ENCODE data around the gene ZFTA. TPM values are rescaled to one million over a fixed set of nuclear protein-coding genes. Genes with fewer than 3 reads are reported as not detected.
"Not testable (repeated sequence)": the region's sequence is repeated elsewhere in the genome, so short reads cannot be mapped to it uniquely, and the experiment has no call there.

Gene ZFTA
- polyA plus RNA-seq, 3 donors, result 42.8 to 50.5 (median 45.3) TPM

GRCh38 chr11:63791495-63792167 lies 23.1 kb upstream of the ZFTA start:
- no peak for DNase-seq (ENCODE audit: extremely low read depth in 1 of 11, low read depth in 9 of 11, low spot score in 4 of 11)

- no peak for DNase-seq (ENCODE audit: extremely low read depth in 1 of 11, low read depth in 9 of 11, low spot score in 4 of 11)
Measured at GRCh38 chr11:63785823-63786222, 17.2 kb upstream of the ZFTA start.

DNA sequence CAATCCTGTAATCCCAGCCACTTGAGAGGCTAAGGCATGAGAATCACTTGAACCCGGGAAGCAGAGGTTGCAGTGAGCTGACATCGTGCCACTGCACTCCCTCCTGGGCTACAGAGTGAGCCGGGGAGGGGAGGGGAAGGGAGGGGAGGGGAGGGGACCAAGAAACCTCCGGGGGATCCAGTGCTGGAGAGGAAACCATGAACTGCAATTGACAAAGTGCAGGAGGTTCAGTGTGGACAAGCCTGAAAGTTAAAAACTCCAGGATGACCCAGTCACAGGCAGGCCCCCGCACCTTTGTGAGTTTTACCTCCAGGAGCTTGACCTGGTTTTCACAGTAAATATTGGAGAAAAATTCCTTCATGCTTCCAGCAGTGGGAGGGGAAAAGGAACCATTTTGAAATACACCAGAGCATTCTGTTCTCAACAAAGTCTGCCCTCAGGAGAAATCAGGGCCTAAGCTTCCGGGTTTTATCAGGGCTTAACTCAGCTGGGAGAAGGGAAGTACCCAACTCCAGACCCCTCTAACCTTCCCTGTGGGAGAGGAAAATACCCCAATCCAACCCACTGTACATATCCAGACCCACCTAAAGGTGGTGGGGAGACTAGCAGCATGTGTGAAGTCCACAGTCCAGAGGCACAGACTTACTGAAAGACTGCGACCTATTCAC lies 15.5 kb upstream of the ZFTA start:
- DNase-seq (ENCODE audit: extremely low read depth in 1 of 11, low read depth in 9 of 11, low spot score in 4 of 11), result no peak

- no peak for DNase-seq (ENCODE audit: extremely low read depth in 1 of 11, low read depth in 9 of 11, low spot score in 4 of 11)
Measured at GRCh38 chr11:63782749-63783148, 14.2 kb upstream of the ZFTA start.

DNA sequence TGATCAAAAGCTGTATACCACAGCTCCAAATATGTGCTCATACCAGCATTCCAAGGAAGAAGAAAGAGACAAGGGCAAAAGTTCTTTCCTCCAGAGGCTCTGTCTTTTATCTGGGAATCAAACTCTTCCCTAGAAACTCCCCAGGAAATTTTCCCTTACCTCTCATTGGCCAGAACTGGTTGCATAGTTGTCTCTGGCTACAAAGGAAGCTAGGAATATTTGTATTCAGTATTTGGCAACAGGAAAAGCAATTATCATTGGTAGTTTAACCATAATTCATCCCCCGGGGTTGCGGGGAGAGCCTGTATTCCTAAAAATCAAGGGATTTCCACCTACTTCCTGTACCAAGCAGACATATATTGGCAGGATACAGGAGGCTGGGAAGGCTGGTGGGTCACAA lies 10.5 kb upstream of the ZFTA start:
- no peak for DNase-seq (ENCODE audit: extremely low read depth in 1 of 11, low read depth in 9 of 11, low spot score in 4 of 11)

DNA sequence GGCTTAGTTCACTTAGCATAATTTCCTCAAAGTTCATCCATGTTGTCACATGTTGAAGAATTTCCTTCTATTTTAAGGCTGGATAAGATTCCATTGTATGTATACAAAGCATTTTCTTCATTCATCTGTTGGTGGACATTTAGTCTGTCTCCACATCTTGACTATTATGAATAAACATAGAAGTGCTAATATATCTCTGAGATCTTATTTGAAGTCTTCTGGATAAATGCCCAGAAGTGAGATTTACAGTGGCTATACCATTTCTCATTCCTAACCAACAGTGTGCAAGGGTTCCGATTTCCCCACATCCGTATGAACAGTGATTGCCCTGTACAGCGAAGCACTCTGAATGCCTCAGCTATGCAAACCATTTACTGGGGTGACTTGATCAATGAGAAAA lies 6.6 kb upstream of the ZFTA start:
- no peak for DNase-seq (ENCODE audit: extremely low read depth in 1 of 11, low read depth in 9 of 11, low spot score in 4 of 11)

DNA sequence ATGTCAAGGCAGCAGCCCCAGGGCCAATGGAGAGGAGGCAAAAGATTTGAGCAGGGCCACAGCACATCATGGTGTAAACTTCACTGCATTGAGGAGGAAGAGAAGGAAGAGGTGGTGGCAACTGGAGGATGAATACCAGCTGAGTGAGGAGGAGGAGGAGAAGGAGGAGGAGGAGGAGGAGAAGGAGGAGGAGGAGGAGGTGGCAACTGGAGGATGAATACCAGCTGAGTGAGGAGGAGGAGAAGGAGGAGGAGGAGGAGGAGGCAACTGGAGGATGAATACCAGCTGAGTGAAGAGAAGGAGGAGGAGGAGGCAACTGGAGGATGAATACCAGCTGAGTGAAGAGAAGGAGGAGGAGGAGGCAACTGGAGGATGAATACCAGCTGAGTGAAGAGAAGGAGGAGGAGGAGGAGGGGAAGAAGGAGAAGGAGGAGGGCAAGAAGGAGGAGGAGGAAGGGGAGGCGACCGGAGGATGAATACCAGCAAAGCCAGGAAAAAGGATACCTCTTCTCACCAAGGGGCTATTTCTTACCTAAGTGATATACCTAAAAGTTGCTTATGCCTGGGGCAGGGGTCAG lies 3.3 kb upstream of the ZFTA start:
- not testable (repeated sequence) for DNase-seq (ENCODE audit: extremely low read depth in 1 of 11, low read depth in 9 of 11, low spot score in 4 of 11)

- DNase-seq (ENCODE audit: extremely low read depth in 1 of 11, low read depth in 9 of 11, low spot score in 4 of 11), result no peak
Measured at GRCh38 chr11:63770763-63771162, 2.2 kb upstream of the ZFTA start.

- no peak for DNase-seq (ENCODE audit: extremely low read depth in 1 of 11, low read depth in 9 of 11, low spot score in 4 of 11)
Measured at GRCh38 chr11:63769714-63770455, 1.3 kb upstream of the ZFTA start.

DNA sequence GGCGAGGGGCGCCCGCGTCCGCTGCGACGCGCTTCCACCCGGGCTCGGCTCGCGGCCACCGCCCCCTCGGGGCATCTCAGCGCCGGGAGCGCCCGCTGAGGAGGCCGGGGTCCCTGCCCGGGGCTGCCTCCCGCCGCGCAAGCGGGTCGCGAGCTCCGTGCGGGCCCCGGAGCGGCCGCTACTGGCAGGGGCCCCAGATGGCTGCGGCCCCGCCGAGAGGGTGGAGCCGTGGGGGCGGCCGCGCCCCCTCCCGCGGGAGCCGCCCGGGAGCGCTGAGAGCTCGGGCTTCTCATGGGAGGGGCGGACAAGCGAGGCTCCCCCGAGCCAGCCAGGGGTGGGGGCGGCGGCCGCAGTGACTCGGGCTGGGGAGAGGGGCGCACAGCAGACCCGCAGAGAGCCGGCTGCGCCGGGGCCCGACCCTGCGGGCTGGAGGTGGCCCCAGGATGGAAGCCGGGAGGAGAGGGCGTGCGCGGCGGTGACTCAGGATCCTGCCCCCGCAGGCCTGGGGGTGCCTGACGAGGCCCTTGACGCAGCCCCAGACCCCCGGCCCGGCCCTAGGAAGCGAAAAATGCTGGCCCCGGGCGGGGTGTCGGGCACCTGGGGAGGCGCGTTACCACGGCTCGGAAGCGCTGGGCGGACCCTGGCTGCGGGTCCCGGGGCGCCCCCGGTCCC lies 603 bp upstream of the ZFTA start:
- DNase-seq (ENCODE audit: extremely low read depth in 1 of 11, low read depth in 9 of 11, low spot score in 4 of 11), result no peak

DNA sequence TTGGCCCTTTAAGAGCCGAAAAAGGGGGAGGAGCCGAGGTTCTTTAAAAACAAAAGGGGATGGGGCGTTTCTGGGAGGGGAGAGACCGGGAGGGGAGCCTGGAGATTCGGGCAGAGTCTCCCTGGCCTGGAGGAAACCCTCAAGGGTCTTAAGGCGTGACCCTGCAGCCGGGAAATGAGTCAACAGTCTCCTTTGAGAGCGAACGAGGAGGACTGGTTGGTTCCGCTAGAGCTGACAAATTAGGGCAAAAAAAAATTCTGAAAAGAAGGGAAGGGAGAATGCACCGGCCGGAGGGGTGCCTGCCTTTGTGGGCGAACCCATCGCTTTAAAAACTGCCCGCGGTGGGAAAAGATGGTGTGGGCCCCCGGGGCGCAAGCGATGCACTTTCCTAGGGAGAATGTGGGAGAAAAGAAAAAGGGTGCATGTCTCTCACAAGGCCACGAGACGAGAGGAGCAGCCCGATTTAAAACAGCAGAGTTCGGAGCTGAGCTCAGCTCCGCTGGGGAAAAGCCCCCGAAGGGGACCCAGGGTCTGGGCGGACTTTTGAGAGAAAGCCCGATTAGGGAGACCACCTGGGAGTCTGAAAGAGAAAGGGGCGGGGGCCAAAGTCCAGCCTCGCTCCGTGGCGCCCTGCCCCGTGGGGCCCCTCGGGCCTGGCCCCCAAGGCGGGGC lies 874 bp downstream of the ZFTA start:
- DNase-seq (ENCODE audit: extremely low read depth in 1 of 11, low read depth in 9 of 11, low spot score in 4 of 11), result peak in 4 of 11 donors; percentile 47 to 59 (median 58)

DNA sequence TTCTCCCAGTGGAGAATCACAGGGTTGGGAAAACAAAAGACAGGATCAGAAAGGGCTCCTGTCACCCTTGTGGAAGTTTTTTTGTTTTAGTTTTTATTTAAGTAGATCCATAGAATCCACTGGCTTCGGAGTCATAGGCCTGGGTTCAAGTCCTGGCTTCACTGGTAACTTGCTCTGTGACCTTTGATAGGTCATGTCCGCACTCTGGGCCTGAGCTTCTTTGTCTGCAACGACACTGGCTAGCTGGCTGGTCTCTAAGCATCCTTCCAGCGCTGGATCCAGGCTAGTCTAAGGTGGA lies 1.4 kb downstream of the ZFTA start:
- no peak for DNase-seq (ENCODE audit: extremely low read depth in 1 of 11, low read depth in 9 of 11, low spot score in 4 of 11)

GRCh38 chr11:63766531-63767235 lies 1.9 kb downstream of the ZFTA start:
- DNase-seq (ENCODE audit: extremely low read depth in 1 of 11, low read depth in 9 of 11, low spot score in 4 of 11), result no peak

GRCh38 chr11:63765688-63766241 lies 2.8 kb downstream of the ZFTA start:
- DNase-seq (ENCODE audit: extremely low read depth in 1 of 11, low read depth in 9 of 11, low spot score in 4 of 11), result no peak

GRCh38 chr11:63764679-63765647 lies 3.6 kb downstream of the ZFTA start:
- DNase-seq (ENCODE audit: extremely low read depth in 1 of 11, low read depth in 9 of 11, low spot score in 4 of 11), result peak in 1 of 11 donors; percentile 27

DNA sequence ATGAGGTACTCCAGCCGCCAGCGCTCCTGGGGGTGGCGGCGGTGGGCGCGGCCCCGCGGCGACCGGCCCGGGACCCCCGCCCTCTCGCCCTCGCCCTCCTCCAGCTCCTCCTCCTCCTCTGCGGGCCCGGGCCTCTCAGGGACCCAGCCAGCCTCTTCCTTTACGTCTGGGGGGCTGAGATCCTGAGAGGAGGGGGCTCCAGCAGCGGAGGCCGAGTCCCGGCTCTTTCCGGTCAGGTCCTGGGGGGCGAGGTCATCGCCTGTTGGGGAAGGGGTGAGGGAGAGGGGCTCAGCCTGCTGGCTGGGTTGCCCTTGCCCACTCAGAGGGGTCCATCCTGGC lies 4.3 kb downstream of the ZFTA start:
- no peak for DNase-seq (ENCODE audit: extremely low read depth in 1 of 11, low read depth in 9 of 11, low spot score in 4 of 11)
